T-cell (primary cell): Measurements from ENCODE around the gene PITX1. TPM values are rescaled to one million over a fixed set of nuclear protein-coding genes. Genes with fewer than 3 reads are reported as not detected.

Experiments used
- ATAC-seq, 4 experiments: fragments of 200-7000 bp in 3 of 4; fragments of 150-1000 bp in 1 of 4; cut with Tn5 transposase; replicated peaks in 1 of 4; 1 replicate in 3 of 4; 2 replicates in 1 of 4; pipeline ENCODE4 v1.10.0; 2021; ENCODE audit warnings: moderate library complexity in 3 of 4, mild to moderate bottlenecking in 2 of 4, moderate number of reproducible peaks in 1 of 4
- CTCF ChIA-PET, 2 donors: fragments of 300-600 bp; sonication (Branson Sonifier 250); formaldehyde crosslinking; loops; one replicate each; lab custom pipeline; 2022; ENCODE audit warnings: antibody characterized with exemption in 2 of 2; lab: Charles Lee
- POLR2A ChIA-PET, 2 donors: fragments of 300-600 bp; sonication (Branson Sonifier 250); formaldehyde crosslinking; loops; one replicate each; lab custom pipeline; 2022; ENCODE audit warnings: antibody characterized with exemption in 2 of 2; lab: Charles Lee
- DNase-seq, 35 experiments: peaks; one replicate each; pipeline versions ENCODE4 v3.0.0 to v3.0.0-alpha.2; 2013 to 2023
- H3K27ac ChIP-seq: one replicate; pipeline ENCODE4 v1.5.1; 2013; ENCODE audit warnings: low read length
- H3K27me3 ChIP-seq, 2 experiments: replicated peaks in 1 of 2; 1 replicate in 1 of 2; 2 replicates in 1 of 2; pipeline versions ENCODE4 v1.6.1 to v1.7.0; 2013; ENCODE audit warnings: low read length in 1 of 2, mixed read lengths in 1 of 2; ENCODE audit not compliant: control insufficient read depth in 2 of 2, insufficient read depth in 2 of 2; ENCODE audit errors: extremely low read depth in 1 of 2
- H3K36me3 ChIP-seq, 2 donors: 1 replicate in 1 of 2; 2 replicates in 1 of 2; pipeline versions ENCODE4 v1.6.1 to v1.7.0; 2013; ENCODE audit warnings: low read length in 1 of 2; ENCODE audit not compliant: control insufficient read depth in 2 of 2, insufficient read depth in 1 of 2; ENCODE audit errors: extremely low read depth in 1 of 2
- H3K4me1 ChIP-seq, 2 experiments: 1 replicate in 1 of 2; 2 replicates in 1 of 2; pipeline versions ENCODE4 v1.6.1 to v1.7.0; 2013; ENCODE audit warnings: low read length in 2 of 2, mixed read lengths in 1 of 2; ENCODE audit not compliant: insufficient read depth in 2 of 2, control insufficient read depth in 1 of 2; ENCODE audit errors: extremely low read depth in 1 of 2
- H3K4me3 ChIP-seq, 2 donors: 1 replicate in 1 of 2; 2 replicates in 1 of 2; pipeline versions ENCODE4 v1.5.1 to v1.7.0; 2013; ENCODE audit warnings: mild to moderate bottlenecking in 2 of 2, low read length in 1 of 2, moderate library complexity in 1 of 2; ENCODE audit not compliant: control insufficient read depth in 1 of 2; ENCODE audit errors: extremely low read depth in 1 of 2
- H3K9me3 ChIP-seq: 2 replicates; pipeline ENCODE4 v1.7.0; 2013
- H3K27ac Mint-ChIP-seq, 2 donors: one replicate each; pipeline ENCODE4 v1.8.0; 2020 to 2021; ENCODE audit warnings: mild to moderate bottlenecking in 2 of 2, mixed read lengths in 2 of 2
- H3K27me3 Mint-ChIP-seq, 2 donors: one replicate each; pipeline ENCODE4 v1.8.0; 2021 to 2022; ENCODE audit warnings: mixed read lengths in 2 of 2
- H3K36me3 Mint-ChIP-seq: one replicate; pipeline ENCODE4 v1.8.0; 2021; ENCODE audit warnings: mixed read lengths
- H3K4me1 Mint-ChIP-seq, 3 donors: one replicate each; pipeline ENCODE4 v1.8.0; 2020 to 2022; ENCODE audit warnings: mixed read lengths in 3 of 3, mild to moderate bottlenecking in 1 of 3
- H3K4me3 Mint-ChIP-seq, 3 donors: one replicate each; pipeline ENCODE4 v1.8.0; 2020 to 2022; ENCODE audit warnings: mild to moderate bottlenecking in 3 of 3, mixed read lengths in 3 of 3, moderate library complexity in 3 of 3
- H3K9me3 Mint-ChIP-seq, 3 donors: one replicate each; pipeline ENCODE4 v1.8.0; 2020 to 2022; ENCODE audit warnings: mixed read lengths in 3 of 3
- WGBS: methylation state at CpG from one replicate; pipeline ENCODE4 v1.1.5; 2013; ENCODE audit warnings: missing lambda C conversion rate; ENCODE audit not compliant: insufficient coverage; 5-methylcytosine and 5-hydroxymethylcytosine counted together
- total RNA-seq, 35 experiments: library from RNA in 6 of 35; stranded (reverse) in 6 of 35; fragments of 120-200 nt in 1 of 35; gene quantifications; one replicate each; pipeline versions ENCODE4 v1.2.1 to v1.2.4 and lab custom pipeline; 2013 to 2026

The PITX1 gene
- total RNA-seq, 5 donors from 2014 or later (not counting 1 experiment from before 2014, with no cell fraction given): 0.32 to 0.38 TPM; not detected in 3

DNA sequence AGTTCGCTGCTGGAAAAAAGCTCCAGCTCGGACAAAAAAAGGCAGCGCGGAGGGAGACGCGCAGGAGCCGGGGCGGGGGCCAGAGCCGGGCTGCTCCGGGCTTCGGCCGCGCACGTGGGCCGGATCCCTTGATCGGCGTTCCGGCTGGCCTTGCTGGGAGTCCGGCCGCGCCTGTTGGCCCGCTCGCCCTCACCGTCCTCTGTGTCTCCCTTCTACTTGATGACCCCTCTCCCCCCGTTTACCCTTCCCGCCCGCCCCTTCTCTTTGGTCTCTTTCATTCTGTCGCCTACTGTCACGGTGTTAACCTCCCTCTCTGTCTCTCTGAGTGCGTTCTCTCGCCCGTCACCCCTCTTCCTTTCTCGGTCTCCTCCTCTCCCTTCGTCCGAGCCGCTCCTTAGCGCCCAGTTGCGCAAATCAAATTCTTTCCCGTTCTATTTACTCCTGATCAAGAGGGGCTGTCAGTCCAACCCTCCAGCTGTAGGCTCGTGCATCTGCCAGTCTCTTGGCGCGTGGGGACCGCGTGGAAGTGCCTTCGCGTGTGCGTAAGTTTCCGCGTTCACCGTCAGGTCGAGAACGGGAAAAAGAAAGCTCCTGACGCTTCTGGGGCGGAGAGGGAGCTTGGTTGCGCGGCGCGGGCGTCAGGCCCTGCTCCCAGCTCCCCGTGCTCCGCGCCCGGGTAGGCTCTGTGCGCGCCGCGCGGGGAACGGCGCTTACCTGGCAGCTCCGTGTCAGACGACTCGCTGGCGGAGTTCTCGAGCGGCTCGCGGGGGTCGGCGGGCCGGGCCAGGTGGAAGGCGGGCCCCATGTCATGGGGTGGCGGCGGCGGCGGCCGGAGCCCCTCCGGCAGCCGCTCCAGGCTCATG, 798 bp downstream of the PITX1 start:
- Mint-ChIP-seq H3K27ac (no peak overlapping the region), H3K9me3 (no peaks in the 10 kb centered on the region), H3K4me1 (peaks cover 38 to 44% (median 43%) of the 10 kb centered on the region in 3 donors), H3K27me3 (peaks cover 68 to 76% of the 10 kb centered on the region in 2 donors), H3K36me3 (no peaks in the 10 kb centered on the region), H3K4me3 (peak overlapping the region; percentile 42 to 75 (median 72))
- CTCF ChIA-PET: interaction anchor here in 1 of 2 donors (0.5 kb wide), 1 partner anchor 373 kb away, joined by 6 read pairs; no protein-coding TSS in a partner anchor
- DNase-seq (no peak), ATAC-seq (peak in 2 of 4 experiments; percentile 6 to 42)
- H3K27ac ChIP-seq: no peak overlapping the region
- H3K4me3 ChIP-seq: peak overlapping the region; percentile 9 to 84
- H3K9me3 ChIP-seq: no peaks in the 10 kb centered on the region
- POLR2A ChIA-PET: no interaction called here
- no peaks in the 10 kb centered on the region for H3K36me3 ChIP-seq
- 2% methylated on average over 87 of the region's 89 CpGs for WGBS
- peaks cover 0 to 38% of the 10 kb centered on the region in 2 experiments for H3K4me1 ChIP-seq
- peaks cover 8 to 77% of the 10 kb centered on the region in 2 experiments for H3K27me3 ChIP-seq

DNA sequence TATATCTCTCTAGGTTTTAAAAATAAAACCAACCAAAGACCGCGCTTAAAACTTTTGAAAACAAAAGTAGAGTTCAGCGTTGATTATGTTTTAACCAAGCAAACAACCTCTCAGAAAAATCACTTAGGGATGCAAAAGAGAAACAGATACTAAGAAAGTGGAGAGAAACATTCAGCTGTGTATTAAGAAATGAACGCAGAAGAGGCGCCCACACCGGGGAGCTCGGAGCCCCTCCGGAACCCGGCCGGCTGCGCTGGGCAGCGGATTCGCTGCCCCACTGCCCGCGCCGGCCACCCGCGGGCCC, 1.4 kb downstream of the PITX1 start:
- Mint-ChIP-seq H3K27ac (no peak overlapping the region), H3K4me1 (peaks cover 38 to 43% (median 43%) of the 10 kb centered on the region in 3 donors), H3K36me3 (no peaks in the 10 kb centered on the region), H3K27me3 (peaks cover 64 to 71% of the 10 kb centered on the region in 2 donors), H3K9me3 (no peaks in the 10 kb centered on the region), H3K4me3 (peak overlapping the region; percentile 59 to 75 (median 70))
- Histone ChIP-seq H3K27me3 (peaks cover 8 to 77% of the 10 kb centered on the region in 2 experiments), H3K36me3 (no peaks in the 10 kb centered on the region), H3K4me1 (peaks cover 0 to 41% of the 10 kb centered on the region in 2 experiments), H3K4me3 (peak overlapping the region in 1 of 2 donors; percentile 84), H3K9me3 (no peaks in the 10 kb centered on the region), H3K27ac (no peak overlapping the region)
- 3% methylated on average over 15 of the region's 18 CpGs for WGBS
- ChIA-PET CTCF (no interaction called here), POLR2A (no interaction called here)
- DNase-seq: no peak
- no peak for ATAC-seq

DNA sequence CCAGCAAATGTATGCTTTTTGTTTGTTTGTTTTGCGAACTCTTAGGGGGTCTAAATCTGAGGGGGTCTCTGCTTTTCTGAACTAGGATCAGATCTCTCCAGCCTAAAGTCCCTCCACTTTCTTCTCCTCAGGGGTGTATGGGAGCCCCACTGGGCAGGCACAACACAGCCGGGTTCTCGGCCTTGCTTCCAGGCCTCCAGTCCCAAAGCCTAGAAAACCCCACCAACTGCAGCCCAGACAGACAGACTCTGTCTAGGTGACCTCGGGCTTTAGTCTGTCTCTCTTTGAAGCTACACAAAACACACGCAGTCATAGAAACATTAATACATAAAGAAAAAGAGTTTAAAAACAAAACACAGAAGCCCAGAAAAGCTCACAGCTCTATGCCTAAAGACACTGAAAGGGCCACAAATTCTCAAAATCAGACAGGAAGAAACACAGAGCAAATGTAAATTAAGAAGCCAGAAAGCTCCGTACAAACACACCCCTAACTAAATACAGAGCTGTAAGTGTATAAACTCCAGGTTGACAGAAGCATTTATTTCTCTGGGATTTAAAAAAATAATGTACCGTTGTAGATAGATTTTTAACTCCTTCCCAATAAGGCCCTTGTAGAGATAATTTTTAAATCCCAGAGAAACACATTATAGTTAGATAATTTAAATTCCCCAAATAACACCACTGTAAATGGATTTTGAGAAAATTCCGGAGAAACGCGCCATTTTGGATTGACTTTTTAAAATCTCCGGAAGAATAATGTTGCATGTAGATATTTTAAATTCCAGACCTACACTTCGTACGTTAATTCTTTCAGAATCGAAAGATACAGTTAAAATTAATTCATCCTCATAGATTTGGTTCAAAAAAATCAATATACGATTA, 2.0 kb downstream of the PITX1 start:
- H3K4me1 ChIP-seq: peaks cover 0 to 41% of the 10 kb centered on the region in 2 experiments
- peak overlapping the region in 1 of 2 donors; percentile 84 for H3K4me3 ChIP-seq
- 57% methylated on average over 3 of the region's 15 CpGs for WGBS
- peaks cover 7 to 77% of the 10 kb centered on the region in 2 experiments for H3K27me3 ChIP-seq
- ATAC-seq (no peak), DNase-seq (no peak)
- no peaks in the 10 kb centered on the region for H3K9me3 Mint-ChIP-seq
- no peak overlapping the region for H3K27ac ChIP-seq
- no peaks in the 10 kb centered on the region for H3K9me3 ChIP-seq
- no peak overlapping the region for H3K27ac Mint-ChIP-seq
- H3K27me3 Mint-ChIP-seq: peaks cover 67 to 73% of the 10 kb centered on the region in 2 donors
- H3K36me3 Mint-ChIP-seq: no peaks in the 10 kb centered on the region
- peak overlapping the region; percentile 59 to 75 (median 70) for H3K4me3 Mint-ChIP-seq
- H3K36me3 ChIP-seq: no peaks in the 10 kb centered on the region
- POLR2A ChIA-PET: no interaction called here
- CTCF ChIA-PET: no interaction called here
- H3K4me1 Mint-ChIP-seq: peaks cover 38 to 45% (median 43%) of the 10 kb centered on the region in 3 donors

DNA sequence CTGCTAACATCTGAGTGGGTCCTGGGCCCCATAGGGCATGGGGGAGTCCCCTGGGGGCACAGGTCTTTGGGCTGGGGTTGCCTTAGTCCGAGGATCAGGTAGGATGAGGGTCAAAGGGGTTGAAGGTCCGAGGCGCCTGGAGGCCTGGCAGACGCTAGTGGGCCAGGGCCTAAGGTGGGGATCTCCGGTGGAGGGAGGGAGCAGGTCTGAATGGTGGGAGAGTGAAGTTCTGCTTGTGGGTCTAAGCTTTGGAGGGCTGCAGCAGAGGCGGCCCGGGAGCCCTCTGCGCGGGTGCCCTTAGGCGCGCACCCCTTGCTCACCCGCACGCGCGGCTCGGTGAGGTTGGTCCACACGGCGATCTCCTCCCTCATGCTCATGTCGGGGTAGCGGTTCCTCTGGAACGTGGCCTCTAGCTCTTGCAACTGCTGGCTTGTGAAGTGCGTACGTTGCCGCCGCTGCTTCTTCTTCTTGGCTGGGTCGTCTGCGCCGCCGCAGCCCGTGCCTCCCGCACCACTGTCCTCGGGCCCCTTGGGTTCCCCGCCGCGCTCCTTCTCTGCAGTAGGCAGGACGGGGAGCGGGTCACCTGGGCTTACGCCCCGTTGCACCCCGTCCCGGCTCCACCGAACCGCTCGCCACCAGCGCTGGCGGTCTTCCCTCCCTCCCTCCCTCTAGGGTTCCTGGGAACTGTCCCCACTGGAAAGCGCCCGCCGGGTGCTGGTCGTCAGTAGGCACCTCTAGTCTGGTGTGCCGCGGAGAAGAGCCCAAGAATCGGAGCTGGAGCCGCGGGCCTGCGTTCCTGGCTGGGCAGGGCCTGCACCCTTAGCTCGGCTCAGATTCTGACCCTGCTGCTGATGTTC, 2.8 kb downstream of the PITX1 start:
- Mint-ChIP-seq H3K4me1 (peaks cover 38 to 45% (median 43%) of the 10 kb centered on the region in 3 donors), H3K36me3 (no peaks in the 10 kb centered on the region), H3K9me3 (no peaks in the 10 kb centered on the region), H3K27ac (no peak overlapping the region), H3K4me3 (peak overlapping the region in 2 of 3 donors; percentile 28 to 75), H3K27me3 (peaks cover 64 to 72% of the 10 kb centered on the region in 2 donors)
- POLR2A ChIA-PET: no interaction called here
- ATAC-seq (peak in 2 of 4 experiments; percentile 8 to 33), DNase-seq (no peak)
- H3K27me3 ChIP-seq: peaks cover 4 to 77% of the 10 kb centered on the region in 2 experiments
- H3K27ac ChIP-seq: no peak overlapping the region
- 11% methylated on average over 49 of the region's 57 CpGs for WGBS
- H3K4me3 ChIP-seq: peak overlapping the region in 1 of 2 donors; percentile 2
- H3K36me3 ChIP-seq: no peaks in the 10 kb centered on the region
- peaks cover 0 to 41% of the 10 kb centered on the region in 2 experiments for H3K4me1 ChIP-seq
- no peaks in the 10 kb centered on the region for H3K9me3 ChIP-seq
- CTCF ChIA-PET: no interaction called here

DNA sequence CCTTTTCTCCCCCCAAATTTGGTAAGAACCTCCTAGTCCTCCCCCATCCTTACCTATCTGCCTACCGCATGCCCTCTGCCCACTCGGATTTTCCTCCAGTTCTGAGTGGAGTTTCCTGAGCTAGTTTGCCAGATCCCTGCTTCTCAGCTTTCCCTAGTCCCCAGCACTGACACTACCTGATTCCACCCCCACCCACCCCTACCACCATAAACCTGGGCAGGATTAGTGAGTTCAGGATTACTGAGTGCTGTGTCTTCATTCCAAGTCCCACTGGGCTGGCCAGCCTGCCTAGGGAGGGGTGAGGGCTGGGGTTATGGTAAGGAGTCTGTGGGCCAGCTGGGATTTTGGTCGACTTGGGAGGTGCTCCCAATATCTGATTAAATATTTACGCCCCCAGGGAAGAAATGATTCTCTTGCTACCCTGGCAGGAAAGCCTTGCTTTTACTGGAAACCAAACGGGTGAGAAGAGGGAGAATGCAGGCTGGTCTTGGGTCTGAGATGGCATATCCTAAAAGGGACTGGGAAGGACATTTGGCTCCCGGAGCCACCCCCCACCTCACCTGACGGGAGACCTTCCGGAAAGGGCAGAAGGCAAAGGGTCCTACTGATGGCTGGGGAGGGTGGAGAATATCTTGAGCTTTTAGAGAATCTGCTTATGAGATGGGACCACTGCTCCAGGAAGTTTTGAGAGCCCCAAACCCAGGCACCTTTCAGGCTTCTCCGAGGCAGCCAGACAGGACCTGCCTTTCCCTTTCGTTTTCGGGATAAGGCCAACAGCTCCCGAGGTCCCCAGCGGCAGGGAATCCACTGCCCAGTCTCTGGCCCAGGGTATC, 3.7 kb downstream of the PITX1 start:
- 15% methylated on average over 7 of the region's 13 CpGs for WGBS
- Histone ChIP-seq H3K4me3 (peak overlapping the region in 1 of 2 donors; percentile 2), H3K27me3 (peaks cover 4 to 78% of the 10 kb centered on the region in 2 experiments), H3K27ac (no peak overlapping the region), H3K4me1 (peaks cover 0 to 41% of the 10 kb centered on the region in 2 experiments), H3K36me3 (no peaks in the 10 kb centered on the region), H3K9me3 (no peaks in the 10 kb centered on the region)
- Mint-ChIP-seq H3K27me3 (peaks cover 64 to 73% of the 10 kb centered on the region in 2 donors), H3K4me1 (peaks cover 38 to 45% (median 42%) of the 10 kb centered on the region in 3 donors), H3K9me3 (no peaks in the 10 kb centered on the region), H3K27ac (no peak overlapping the region), H3K36me3 (no peaks in the 10 kb centered on the region), H3K4me3 (peak overlapping the region in 2 of 3 donors; percentile 28 to 75)
- POLR2A ChIA-PET: no interaction called here
- CTCF ChIA-PET: no interaction called here
- ATAC-seq: no peak
- DNase-seq: no peak
